ENCODE measurements around the gene PSMC6. TPM values are rescaled to one million over a fixed set of nuclear protein-coding genes. Genes with fewer than 3 reads are reported as not detected.

Gene PSMC6
- total and polyA plus RNA-seq, 2 of the 13 experiments (the other 11 are each of a cell fraction or from before 2014, with no cell fraction given): 90.0 to 210 TPM

GRCh38 chr14:52741865-52742264 lies 34.9 kb downstream of the PSMC6 start:
- in situ Hi-C loops (cut with HindIII; ENCODE audit: extremely low pct_ligation_motif_present, low pct_unique_long_range_greater_than_20kb): no loop called here
- POLR2A ChIA-PET: interaction anchor here (1.7 kb wide), 1 partner anchor 13 kb away, joined by 4 read pairs; no protein-coding TSS in a partner anchor
- Histone ChIP-seq H3K4me3 (replicated peaks in 1 of 3; ENCODE audit: insufficient read depth in 1 of 3, low read depth in 2 of 3, low read length in 3 of 3) (no peak overlapping the region), H3K4me1 (ENCODE audit: insufficient read depth, low read length) (peaks cover 20% of the 10 kb centered on the region), H3K36me3 (replicated peaks in 1 of 2; ENCODE audit: control insufficient read depth in 1 of 2, insufficient read depth in 2 of 2, low read length in 2 of 2) (peaks cover 0 to 13% of the 10 kb centered on the region in 2 experiments; a peak in 2 of 5 replicates), H3K4me2 (ENCODE audit: low read depth, low read length) (no peak overlapping the region), H3K27ac (ENCODE audit: extremely low read length, insufficient read depth, low read length) (no peak overlapping the region), H3K27me3 (ENCODE audit: control insufficient read depth in 1 of 2, insufficient read depth in 2 of 2, low read length in 2 of 2) (no peaks in the 10 kb centered on the region), H3K9me3 (ENCODE audit: low read length) (no peaks in the 10 kb centered on the region), H3K9ac (ENCODE audit: insufficient read depth, low read depth, low read length) (no peak overlapping the region), H3K79me2 (ENCODE audit: insufficient read depth, low read length) (peaks cover 59% of the 10 kb centered on the region), H2AFZ (ENCODE audit: low read length) (no peak overlapping the region), H4K20me1 (ENCODE audit: insufficient read depth, low read length) (no peaks in the 10 kb centered on the region)
- TF ChIP-seq, protein P1, sequence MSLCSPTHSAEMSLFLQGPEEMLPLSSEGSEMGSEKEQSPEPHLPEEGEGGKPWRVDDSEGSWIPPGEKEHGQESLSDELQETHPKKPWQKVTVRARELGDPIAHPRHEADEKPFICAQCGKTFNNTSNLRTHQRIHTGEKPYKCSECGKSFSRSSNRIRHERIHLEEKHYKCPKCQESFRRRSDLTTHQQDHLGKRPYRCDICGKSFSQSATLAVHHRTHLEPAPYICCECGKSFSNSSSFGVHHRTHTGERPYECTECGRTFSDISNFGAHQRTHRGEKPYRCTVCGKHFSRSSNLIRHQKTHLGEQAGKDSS (CRISPR knock-in tag; IDR thresholded peaks at IDR 0.05; ENCODE audit: borderline replicate concordance, low read depth): no peak
- TF ChIP-seq JDP2 (CRISPR knock-in tag; IDR thresholded peaks at IDR 0.05; ENCODE audit: borderline replicate concordance) (no peak), ZSCAN12 (CRISPR knock-in tag; IDR thresholded peaks at IDR 0.05) (no peak), CC2D1A (CRISPR knock-in tag; IDR thresholded peaks at IDR 0.05) (no peak), ZBTB2 (CRISPR knock-in tag; IDR thresholded peaks at IDR 0.05; ENCODE audit: low read depth) (no peak), THAP11 (CRISPR knock-in tag; IDR thresholded peaks at IDR 0.05) (no peak), ZZZ3 (CRISPR knock-in tag; IDR thresholded peaks at IDR 0.05; ENCODE audit: borderline replicate concordance) (no peak), ZNF83 (CRISPR knock-in tag; IDR thresholded peaks at IDR 0.05; ENCODE audit: borderline replicate concordance) (no peak)
- TF ChIP-seq, protein P2, sequence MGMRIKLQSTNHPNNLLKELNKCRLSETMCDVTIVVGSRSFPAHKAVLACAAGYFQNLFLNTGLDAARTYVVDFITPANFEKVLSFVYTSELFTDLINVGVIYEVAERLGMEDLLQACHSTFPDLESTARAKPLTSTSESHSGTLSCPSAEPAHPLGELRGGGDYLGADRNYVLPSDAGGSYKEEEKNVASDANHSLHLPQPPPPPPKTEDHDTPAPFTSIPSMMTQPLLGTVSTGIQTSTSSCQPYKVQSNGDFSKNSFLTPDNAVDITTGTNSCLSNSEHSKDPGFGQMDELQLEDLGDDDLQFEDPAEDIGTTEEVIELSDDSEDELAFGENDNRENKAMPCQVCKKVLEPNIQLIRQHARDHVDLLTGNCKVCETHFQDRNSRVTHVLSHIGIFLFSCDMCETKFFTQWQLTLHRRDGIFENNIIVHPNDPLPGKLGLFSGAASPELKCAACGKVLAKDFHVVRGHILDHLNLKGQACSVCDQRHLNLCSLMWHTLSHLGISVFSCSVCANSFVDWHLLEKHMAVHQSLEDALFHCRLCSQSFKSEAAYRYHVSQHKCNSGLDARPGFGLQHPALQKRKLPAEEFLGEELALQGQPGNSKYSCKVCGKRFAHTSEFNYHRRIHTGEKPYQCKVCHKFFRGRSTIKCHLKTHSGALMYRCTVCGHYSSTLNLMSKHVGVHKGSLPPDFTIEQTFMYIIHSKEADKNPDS (CRISPR knock-in tag; IDR thresholded peaks at IDR 0.05): no peak
- DNase-seq (ENCODE audit: low spot score) (no peak), FAIRE-seq (no peak), ATAC-seq (no peak)
- CTCF ChIA-PET (ENCODE audit: low intra/inter-chr PET ratio, low total read pairs): no interaction called here
- intact Hi-C loops (cut with micrococcal nuclease; ENCODE audit: unreplicated experiment): no loop called here
- BruUV-seq (replicated peaks): no TSS peak

Measured in HepG2 (cell line).